ENCODE measurements around the gene SUCLG2. TPM values are rescaled to one million over a fixed set of nuclear protein-coding genes. Genes with fewer than 3 reads are reported as not detected.

SUCLG2 gene
- total RNA-seq, 8 experiments from 2014 or later = 9.0 to 68.6 (median 22.3) TPM

DNA sequence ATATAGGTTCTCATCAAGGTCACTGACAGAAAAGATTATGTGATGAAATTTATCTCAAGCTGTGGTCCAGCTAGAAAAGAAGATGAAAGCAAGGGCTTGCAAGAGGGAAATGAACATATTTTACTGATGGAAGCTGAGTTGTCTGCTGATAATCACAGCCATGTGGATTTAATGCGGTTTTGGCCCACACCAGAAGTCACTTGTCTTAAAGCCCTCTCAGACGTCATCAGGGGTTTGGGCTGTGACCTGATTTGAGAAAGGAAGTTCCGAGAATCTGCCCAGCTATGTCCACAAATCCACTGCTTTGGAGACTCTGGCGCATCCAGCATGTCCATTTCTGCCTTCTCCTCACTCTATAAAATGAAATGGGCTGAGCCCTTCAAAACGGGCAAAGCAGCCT, 278.4 kb downstream of the SUCLG2 start:
- WGBS, 10 experiments = 84 to 100% (median 93%) methylated on average over 1 to 5 of the region's 5 CpGs; no CpG with 5 or more reads in 3 of the 10 experiments
- Histone ChIP-seq H3K4me3 (no peak overlapping the region), H3K27ac (no peak overlapping the region), H3K4me1 (replicated peaks in 1 of 2) (no peaks in the 10 kb centered on the region)
- in situ Hi-C loops (cut with MboI; ENCODE audit: low pct_unique_long_range_greater_than_20kb in 2 of 9, low sequenced_read_pairs in 9 of 9, unreplicated experiment in 9 of 9) = loop anchor here in 5 of 9 experiments (10.0 to 25.0 kb wide), 5 partner anchors 236 to 1511 kb away; no protein-coding TSS in a partner anchor
- ATAC-seq (replicated peaks in 6 of 8) = no peak

DNA sequence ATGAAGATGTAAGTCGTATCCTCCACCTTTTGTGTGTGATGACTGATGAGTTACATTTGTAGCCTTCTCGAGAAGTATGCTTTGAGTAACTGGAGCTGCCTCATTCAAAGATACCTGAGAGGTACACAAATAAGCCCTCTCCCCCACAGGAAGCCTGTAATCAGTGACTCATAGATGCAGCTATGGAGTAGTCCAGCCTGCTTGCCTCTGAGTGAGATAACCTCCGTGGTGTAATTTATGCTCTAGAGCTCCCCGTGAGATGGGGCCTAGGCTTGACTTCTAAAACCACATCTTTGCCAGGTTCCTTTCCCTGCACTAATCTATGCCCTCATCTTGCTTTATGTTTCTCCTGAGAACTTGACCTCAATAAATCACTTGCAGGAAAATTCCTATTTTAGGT, 291.7 kb downstream of the SUCLG2 start:
- no peak for ATAC-seq (replicated peaks in 6 of 8)
- Histone ChIP-seq H3K27ac (no peak overlapping the region), H3K4me3 (no peak overlapping the region), H3K4me1 (replicated peaks in 1 of 2) (no peaks in the 10 kb centered on the region)
- in situ Hi-C loops (cut with MboI; ENCODE audit: low pct_unique_long_range_greater_than_20kb in 2 of 9, low sequenced_read_pairs in 9 of 9, unreplicated experiment in 9 of 9) = loop anchor here in 3 of 9 experiments (10.0 to 25.0 kb wide), 3 partner anchors 248 to 425 kb away; no protein-coding TSS in a partner anchor
- WGBS, 10 experiments = 18 to 97% (median 57%) methylated on average over 2 to 4 of the region's 4 CpGs; no CpG with 5 or more reads in 4 of the 10 experiments

DNA sequence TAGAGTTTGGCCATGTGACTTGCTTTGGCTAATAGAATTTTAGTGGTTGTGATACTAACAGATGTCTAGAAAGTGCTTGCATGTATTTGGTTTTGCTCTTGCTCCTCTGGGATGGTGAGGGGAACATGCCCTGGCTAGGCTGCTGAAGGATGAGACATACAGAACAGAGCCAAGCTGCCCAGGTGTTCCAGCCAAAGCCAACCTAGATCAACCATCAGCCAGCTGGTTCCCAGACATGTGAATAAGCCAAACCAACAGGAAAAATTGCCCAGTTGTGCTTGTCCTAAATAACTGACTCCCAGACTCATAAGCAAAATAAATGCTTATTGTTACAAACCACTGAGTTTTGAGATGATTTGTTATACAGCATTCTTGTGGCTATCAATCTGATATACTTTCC, 292.6 kb downstream of the SUCLG2 start:
- Histone ChIP-seq H3K27ac (no peak overlapping the region), H3K4me3 (no peak overlapping the region), H3K4me1 (replicated peaks in 1 of 2) (no peaks in the 10 kb centered on the region)
- no peak for ATAC-seq (replicated peaks in 6 of 8)
- in situ Hi-C loops (cut with MboI; ENCODE audit: low pct_unique_long_range_greater_than_20kb in 2 of 9, low sequenced_read_pairs in 9 of 9, unreplicated experiment in 9 of 9) = loop anchor here in 3 of 9 experiments (10.0 to 25.0 kb wide), 3 partner anchors 247 to 424 kb away; no protein-coding TSS in a partner anchor

DNA sequence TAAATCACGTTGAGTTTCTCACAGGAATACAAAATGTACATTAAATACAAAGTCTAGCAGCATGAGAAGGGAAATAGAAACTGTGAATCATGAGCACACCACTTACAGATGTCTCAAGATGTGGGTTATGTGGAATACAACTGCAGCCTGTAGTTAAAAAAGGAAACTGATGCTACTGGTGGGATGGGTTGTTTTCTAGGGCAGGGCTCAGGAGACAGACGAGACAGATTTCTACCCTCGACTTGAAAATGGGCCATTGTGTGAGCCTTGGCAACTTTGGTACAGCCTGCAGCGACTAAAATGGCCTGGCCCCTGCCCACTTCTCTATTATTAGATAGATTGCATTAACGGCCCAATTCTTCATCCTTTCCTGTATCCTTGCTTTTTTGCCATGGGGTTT, 293.1 kb downstream of the SUCLG2 start:
- in situ Hi-C loops (cut with MboI; ENCODE audit: low pct_unique_long_range_greater_than_20kb in 2 of 9, low sequenced_read_pairs in 9 of 9, unreplicated experiment in 9 of 9) = loop anchor here in 3 of 9 experiments (10.0 to 25.0 kb wide), 3 partner anchors 247 to 424 kb away; no protein-coding TSS in a partner anchor
- Histone ChIP-seq H3K4me1 (replicated peaks in 1 of 2) (no peaks in the 10 kb centered on the region), H3K4me3 (no peak overlapping the region), H3K27ac (no peak overlapping the region)
- 11 to 86% (median 71%) methylated on average over 1 to 5 of the region's 5 CpGs for WGBS, 10 experiments
- no peak for ATAC-seq (replicated peaks in 6 of 8)

DNA sequence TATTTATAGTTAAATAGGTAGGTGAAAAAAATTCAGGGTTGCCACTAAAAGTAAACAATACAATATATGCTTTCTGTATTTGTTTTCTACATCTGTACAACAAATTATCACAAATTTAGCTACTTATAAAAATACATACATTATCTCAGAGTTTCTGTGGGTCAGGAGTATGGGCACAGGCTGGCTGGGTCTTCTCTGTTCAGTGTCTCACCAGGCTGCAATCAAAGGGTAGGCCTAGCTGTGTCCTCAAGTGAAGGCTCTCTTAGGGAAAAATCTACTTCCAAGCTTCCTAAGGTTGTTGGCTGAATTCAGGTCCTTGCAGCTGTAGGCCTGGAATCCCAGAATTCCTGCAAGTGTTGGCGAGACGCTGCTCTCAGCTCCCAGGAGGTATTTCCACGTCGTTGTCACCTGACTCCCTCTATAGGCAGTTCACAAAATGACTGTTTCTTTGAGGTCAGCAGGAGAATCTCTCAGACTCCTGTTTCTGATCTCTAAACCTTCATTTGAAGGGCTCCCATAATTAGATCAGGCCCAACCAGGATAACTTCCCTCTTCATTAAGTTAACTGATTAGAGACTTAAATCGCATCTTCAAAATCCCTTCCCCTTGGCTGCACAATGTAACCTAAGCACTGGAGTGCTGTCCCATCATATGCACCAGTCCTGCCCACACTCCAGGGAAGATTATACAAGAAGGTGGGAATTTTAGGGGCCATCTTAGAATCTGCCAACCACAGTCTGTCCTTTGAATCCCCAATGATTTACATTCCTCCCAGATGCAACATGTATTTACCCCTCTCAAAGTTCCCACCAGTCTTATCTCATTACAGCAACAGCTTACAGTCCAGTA, 296.6 kb downstream of the SUCLG2 start:
- H3K4me1 ChIP-seq (replicated peaks in 1 of 2) = no peaks in the 10 kb centered on the region
- peak in 7 of 8 experiments; percentile 25 to 91 (median 71) for ATAC-seq (replicated peaks in 6 of 8)
- H3K27ac ChIP-seq = no peak overlapping the region
- 0 to 93% (median 20%) methylated on average over 2 to 4 of the region's 5 CpGs; no CpG with 5 or more reads in 5 of the 10 experiments for WGBS, 10 experiments
- H3K4me3 ChIP-seq = no peak overlapping the region
- in situ Hi-C loops (cut with MboI; ENCODE audit: low pct_unique_long_range_greater_than_20kb in 2 of 9, low sequenced_read_pairs in 9 of 9, unreplicated experiment in 9 of 9) = loop anchor here in 2 of 9 experiments (25.0 kb wide), 2 partner anchors 246 to 421 kb away; no protein-coding TSS in a partner anchor

DNA sequence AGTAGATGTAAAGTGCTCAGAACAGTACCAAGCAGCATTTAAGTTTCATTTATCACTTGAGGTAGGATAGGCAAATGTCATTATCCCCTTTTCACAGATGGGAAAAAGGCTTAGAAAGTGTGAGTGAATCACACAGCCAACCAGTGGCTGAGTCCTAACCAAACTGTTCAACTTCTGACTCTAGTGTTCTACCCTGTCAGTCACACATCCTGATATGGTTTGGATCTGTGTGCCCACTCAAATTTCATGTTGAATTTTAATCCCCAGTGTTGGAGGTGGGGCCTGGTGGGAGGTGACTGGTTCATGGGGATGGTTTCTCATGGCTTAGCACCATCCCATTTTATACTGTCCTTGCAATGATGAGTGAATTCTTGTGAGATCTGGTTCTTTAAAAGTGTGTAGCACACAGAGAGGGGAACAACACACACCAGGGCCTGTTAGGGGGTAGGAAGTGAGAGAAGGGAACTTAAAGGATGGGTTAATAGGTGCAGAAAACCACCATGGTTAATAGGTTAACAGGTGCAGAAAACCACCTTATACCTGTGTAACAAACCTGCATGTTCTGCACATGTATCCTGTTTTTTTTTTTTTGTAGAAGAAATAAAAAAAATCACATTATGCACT, 304.7 kb downstream of the SUCLG2 start:
- Histone ChIP-seq H3K4me3 (no peak overlapping the region), H3K27ac (no peak overlapping the region), H3K4me1 (replicated peaks in 1 of 2) (no peaks in the 10 kb centered on the region)
- peak in 1 of 8 experiments; percentile 24 for ATAC-seq (replicated peaks in 6 of 8)
- in situ Hi-C loops (cut with MboI; ENCODE audit: low pct_unique_long_range_greater_than_20kb in 2 of 9, low sequenced_read_pairs in 9 of 9, unreplicated experiment in 9 of 9) = loop anchor here in 2 of 9 experiments (25.0 kb wide), 2 partner anchors 237 to 412 kb away; no protein-coding TSS in a partner anchor

DNA sequence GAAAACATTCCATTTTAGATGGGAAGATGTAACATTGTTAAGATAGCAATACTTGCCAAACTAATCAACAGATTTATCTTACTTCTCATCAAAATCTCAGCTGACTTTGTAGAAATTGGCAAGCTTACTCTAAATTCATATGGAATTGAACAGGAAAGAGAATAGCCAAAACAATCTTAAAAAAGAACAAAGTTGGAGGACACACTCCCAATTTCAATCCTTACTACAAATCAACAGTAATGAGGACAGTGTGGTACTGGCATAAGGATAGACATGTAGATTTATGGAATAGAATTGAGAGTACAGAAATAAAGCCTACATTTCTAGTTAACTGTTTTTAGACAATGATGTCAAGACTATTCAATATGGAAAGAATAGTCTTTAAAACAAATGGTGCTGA, 308.3 kb downstream of the SUCLG2 start:
- Histone ChIP-seq H3K4me1 (replicated peaks in 1 of 2) (no peaks in the 10 kb centered on the region), H3K4me3 (no peak overlapping the region), H3K27ac (no peak overlapping the region)
- in situ Hi-C loops (cut with MboI; ENCODE audit: low pct_unique_long_range_greater_than_20kb in 2 of 9, low sequenced_read_pairs in 9 of 9, unreplicated experiment in 9 of 9) = no loop called here
- no peak for ATAC-seq (replicated peaks in 6 of 8)

DNA sequence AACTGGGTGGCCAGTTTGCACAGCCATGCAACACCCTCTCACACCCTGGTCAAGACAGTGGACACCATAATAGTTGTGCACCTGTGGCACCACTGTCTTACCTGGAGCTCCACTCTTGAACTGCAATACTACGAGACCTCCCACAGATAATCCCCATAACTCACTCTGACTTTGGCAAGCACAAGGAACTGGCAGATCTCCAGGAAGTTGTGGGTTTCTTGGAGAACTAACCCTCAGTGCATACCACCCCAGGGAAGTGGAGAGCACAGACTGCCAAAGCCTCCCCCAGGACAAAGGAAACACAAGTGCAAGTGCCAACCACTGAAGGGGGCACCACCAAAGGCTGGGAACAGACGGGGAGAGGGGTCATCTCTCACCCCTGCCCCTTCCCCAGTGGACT, 318.6 kb downstream of the SUCLG2 start:
- Histone ChIP-seq H3K4me1 (replicated peaks in 1 of 2) (no peaks in the 10 kb centered on the region), H3K27ac (no peak overlapping the region), H3K4me3 (no peak overlapping the region)
- no peak for ATAC-seq (replicated peaks in 6 of 8)
- 17 to 80% (median 71%) methylated on average over 1 of the region's 2 CpGs; no CpG with 5 or more reads in 7 of the 10 experiments for WGBS, 10 experiments
- in situ Hi-C loops (cut with MboI; ENCODE audit: low pct_unique_long_range_greater_than_20kb in 2 of 9, low sequenced_read_pairs in 9 of 9, unreplicated experiment in 9 of 9) = no loop called here

DNA sequence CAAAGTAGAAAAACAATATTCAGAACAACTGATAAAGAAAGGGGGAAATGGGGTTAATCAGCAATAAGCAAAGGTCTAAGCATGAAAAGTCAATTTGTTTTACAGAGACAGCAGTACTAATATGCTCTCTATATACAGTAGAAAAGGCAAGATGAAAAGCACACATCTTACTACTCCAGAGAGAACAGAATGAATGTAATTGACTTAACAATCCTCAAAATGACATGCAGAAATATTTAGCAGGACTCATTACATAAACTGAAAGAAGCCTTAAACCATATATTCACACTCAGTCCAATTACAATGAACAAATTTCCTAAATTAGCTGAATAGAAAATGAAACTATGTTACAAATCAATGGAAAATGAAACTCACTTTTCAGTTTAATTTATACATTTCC, 319.8 kb downstream of the SUCLG2 start:
- H3K4me3 ChIP-seq = no peak overlapping the region
- in situ Hi-C loops (cut with MboI; ENCODE audit: low pct_unique_long_range_greater_than_20kb in 2 of 9, low sequenced_read_pairs in 9 of 9, unreplicated experiment in 9 of 9) = no loop called here
- H3K4me1 ChIP-seq (replicated peaks in 1 of 2) = no peaks in the 10 kb centered on the region
- ATAC-seq (replicated peaks in 6 of 8) = no peak
- H3K27ac ChIP-seq = no peak overlapping the region

DNA sequence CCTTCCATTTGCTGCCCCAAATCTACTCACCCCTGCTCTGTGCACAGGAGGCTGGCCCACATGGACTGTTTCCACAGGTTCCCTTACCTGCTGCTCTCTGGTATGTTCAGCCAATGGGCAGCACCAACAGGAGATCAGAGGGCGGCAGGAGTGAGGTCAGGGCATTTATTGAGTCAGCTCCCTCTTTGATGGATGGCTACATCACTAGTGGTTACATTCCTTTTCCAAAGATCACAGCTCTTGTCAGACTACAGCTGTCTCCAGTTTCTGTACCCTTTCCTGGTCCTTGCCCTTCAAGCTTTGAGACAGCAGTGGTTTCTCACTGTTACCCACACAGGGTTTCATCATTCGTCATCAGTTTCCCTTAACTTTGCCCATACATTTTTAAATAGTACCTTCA, 325.1 kb downstream of the SUCLG2 start:
- WGBS, 10 experiments = 0 to 100% (median 78%) methylated on average over 1 to 2 of the region's 2 CpGs; no CpG with 5 or more reads in 1 of the 10 experiments

DNA sequence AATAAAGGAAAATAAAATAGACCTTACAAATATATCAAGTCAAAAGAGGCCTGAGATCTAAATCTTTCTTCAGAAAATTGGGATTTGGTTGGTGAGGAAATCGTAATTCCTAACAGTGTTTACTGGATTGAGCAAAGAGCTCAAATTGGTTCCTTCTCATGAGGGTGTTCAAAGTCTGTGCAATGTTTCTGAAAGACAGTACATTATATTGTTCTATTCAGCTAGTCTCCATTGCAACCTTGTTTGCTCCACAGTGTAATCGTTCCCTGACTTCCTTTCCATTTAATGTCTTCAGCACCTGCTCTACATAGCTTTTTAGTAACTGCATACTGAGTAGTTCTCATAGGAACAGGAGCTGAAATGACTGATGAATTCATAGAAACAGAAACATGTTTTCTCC, 326.8 kb downstream of the SUCLG2 start:
- H3K4me1 ChIP-seq (replicated peaks in 1 of 2) = no peaks in the 10 kb centered on the region
- ATAC-seq (replicated peaks in 6 of 8) = no peak
- no peak overlapping the region for H3K27ac ChIP-seq
- in situ Hi-C loops (cut with MboI; ENCODE audit: low pct_unique_long_range_greater_than_20kb in 2 of 9, low sequenced_read_pairs in 9 of 9, unreplicated experiment in 9 of 9) = no loop called here
- WGBS, 10 experiments = 6 to 91% (median 72%) methylated on average over 1 to 2 of the region's 2 CpGs; no CpG with 5 or more reads in 1 of the 10 experiments
- H3K4me3 ChIP-seq = no peak overlapping the region

More for the DNA sequence above, 325.1 kb downstream of the SUCLG2 start:
- no peaks in the 10 kb centered on the region for H3K4me1 ChIP-seq (replicated peaks in 1 of 2)
- H3K4me3 ChIP-seq = no peak overlapping the region
- no peak for ATAC-seq (replicated peaks in 6 of 8)
- in situ Hi-C loops (cut with MboI; ENCODE audit: low pct_unique_long_range_greater_than_20kb in 2 of 9, low sequenced_read_pairs in 9 of 9, unreplicated experiment in 9 of 9) = no loop called here
- no peak overlapping the region for H3K27ac ChIP-seq

DNA sequence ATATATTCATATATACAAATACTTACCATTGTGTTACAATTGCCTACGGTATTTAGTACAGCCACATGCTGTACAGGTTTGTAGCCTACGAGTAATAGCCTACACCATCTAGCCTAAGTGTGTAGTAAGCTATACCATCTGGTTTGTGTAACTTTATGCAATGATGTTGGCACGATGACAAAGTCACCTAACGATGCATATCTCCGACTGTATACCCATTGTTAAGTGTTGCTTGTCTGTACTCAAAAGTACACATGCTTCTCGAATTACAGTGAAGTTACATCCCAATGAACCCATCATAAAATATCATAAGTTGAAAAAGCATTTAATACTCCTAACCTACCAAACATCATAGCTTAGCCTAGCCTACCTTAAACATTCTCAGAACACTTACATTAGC, 329.2 kb downstream of the SUCLG2 start:
- no peak overlapping the region for H3K27ac ChIP-seq
- no peaks in the 10 kb centered on the region for H3K4me1 ChIP-seq (replicated peaks in 1 of 2)
- H3K4me3 ChIP-seq = no peak overlapping the region
- in situ Hi-C loops (cut with MboI; ENCODE audit: low pct_unique_long_range_greater_than_20kb in 2 of 9, low sequenced_read_pairs in 9 of 9, unreplicated experiment in 9 of 9) = no loop called here
- ATAC-seq (replicated peaks in 6 of 8) = no peak
- 43 to 100% (median 83%) methylated on average over 1 to 5 of the region's 6 CpGs; no CpG with 5 or more reads in 3 of the 10 experiments for WGBS, 10 experiments

All from motor neuron (in vitro differentiated cells).